Memory B cell (primary cell): ENCODE measurements around the gene CCDC169.

Experiments used
- ATAC-seq: fragments of 150-1000 bp; cut with Tn5 transposase; 2 replicates; pipeline ENCODE4 v1.10.0; 2021; ENCODE audit warnings: low read depth, mild to moderate bottlenecking, moderate library complexity
- DNase-seq, 2 donors: peaks; one replicate each; pipeline ENCODE4 v3.0.0; 2022; ENCODE audit warnings: low spot score in 2 of 2
- H3K27ac Mint-ChIP-seq: one replicate; pipeline ENCODE4 v1.8.0; 2022; ENCODE audit warnings: mild to moderate bottlenecking, moderate library complexity, mixed read lengths
- H3K27me3 Mint-ChIP-seq: one replicate; pipeline ENCODE4 v1.8.0; 2022; ENCODE audit warnings: mixed read lengths
- H3K36me3 Mint-ChIP-seq: one replicate; pipeline ENCODE4 v1.8.0; 2022; ENCODE audit warnings: mild to moderate bottlenecking, mixed read lengths
- H3K4me1 Mint-ChIP-seq: one replicate; pipeline ENCODE4 v1.8.0; 2022; ENCODE audit warnings: mixed read lengths
- H3K4me3 Mint-ChIP-seq: one replicate; pipeline ENCODE4 v1.8.0; 2022; ENCODE audit warnings: mild to moderate bottlenecking, moderate library complexity, mixed read lengths
- H3K9me3 Mint-ChIP-seq: one replicate; pipeline ENCODE4 v1.8.0; 2022; ENCODE audit warnings: mixed read lengths

Gene CCDC169

DNA sequence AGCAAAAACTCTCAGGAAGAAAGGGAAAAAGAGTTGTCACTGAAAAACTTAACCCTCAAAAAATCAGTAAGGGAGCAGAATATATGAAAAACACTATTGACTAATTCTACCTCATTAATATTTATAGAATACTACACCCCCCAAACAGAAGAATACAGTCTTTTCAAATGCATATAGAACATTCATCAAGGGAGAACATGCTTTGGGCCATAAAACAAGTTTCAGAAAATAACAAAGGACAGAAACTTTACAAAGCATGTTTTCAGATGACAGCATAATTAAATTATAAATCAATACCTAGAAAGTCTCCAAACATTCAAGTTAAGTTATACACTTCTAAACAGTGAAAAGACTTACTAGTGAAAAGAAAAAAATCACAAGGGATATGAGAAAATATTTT is 113.7 kb downstream of the CCDC169 start:
- Mint-ChIP-seq H3K27ac (no peak overlapping the region), H3K36me3 (no peaks in the 10 kb centered on the region), H3K27me3 (no peaks in the 10 kb centered on the region), H3K4me3 (no peak overlapping the region), H3K9me3 (peaks cover 6% of the 10 kb centered on the region), H3K4me1 (no peaks in the 10 kb centered on the region)
- ATAC-seq (no peak), DNase-seq (no peak)
